ENCODE data around the gene RELCH.
"Not testable (repeated sequence)": the region's sequence is repeated elsewhere in the genome, so short reads cannot be mapped to it uniquely, and the experiment has no call there.

Gene RELCH

GRCh38 chr18:62165583-62165982 lies 21.5 kb upstream of the RELCH start:
- no peaks in the 10 kb centered on the region for H3K27me3 ChIP-seq (ENCODE audit: control insufficient read depth, insufficient read depth, low read length)
- no peaks in the 10 kb centered on the region for H3K9me3 ChIP-seq (replicated peaks; ENCODE audit: low read length)
- no peak overlapping the region for H3K4me3 ChIP-seq (ENCODE audit: low read length)
- H3K9ac ChIP-seq (ENCODE audit: low read depth, low read length), result no peak overlapping the region
- no peak overlapping the region for H3K4me2 ChIP-seq (ENCODE audit: low read length)
- no peaks in the 10 kb centered on the region for H3K36me3 ChIP-seq (ENCODE audit: insufficient read depth, low read length)
- no peaks in the 10 kb centered on the region for H3K4me1 ChIP-seq (ENCODE audit: control insufficient read depth, insufficient read depth, low read length)

- H3K4me1 ChIP-seq (ENCODE audit: control insufficient read depth, insufficient read depth, low read length), result not testable (repeated sequence)
Measured at GRCh38 chr18:62166524-62166923, 20.5 kb upstream of the RELCH start.

GRCh38 chr18:62170857-62171256 lies 16.2 kb upstream of the RELCH start:
- Histone ChIP-seq H3K27me3 (ENCODE audit: control insufficient read depth, insufficient read depth, low read length) (no peaks in the 10 kb centered on the region), H3K4me1 (ENCODE audit: control insufficient read depth, insufficient read depth, low read length) (no peaks in the 10 kb centered on the region), H3K9ac (ENCODE audit: low read depth, low read length) (no peak overlapping the region), H3K9me3 (replicated peaks; ENCODE audit: low read length) (no peaks in the 10 kb centered on the region), H3K4me2 (ENCODE audit: low read length) (no peak overlapping the region), H3K4me3 (ENCODE audit: low read length) (no peak overlapping the region), H3K36me3 (ENCODE audit: insufficient read depth, low read length) (no peaks in the 10 kb centered on the region)

More at GRCh38 chr18:62166524-62166923, 20.5 kb upstream of the RELCH start:
- not testable (repeated sequence) for H3K9ac ChIP-seq (ENCODE audit: low read depth, low read length); H3K27me3 ChIP-seq (ENCODE audit: control insufficient read depth, insufficient read depth, low read length); H3K9me3 ChIP-seq (replicated peaks; ENCODE audit: low read length); H3K4me3 ChIP-seq (ENCODE audit: low read length); H3K36me3 ChIP-seq (ENCODE audit: insufficient read depth, low read length); H3K4me2 ChIP-seq (ENCODE audit: low read length)

GRCh38 chr18:62172298-62172697 lies 14.8 kb upstream of the RELCH start:
- no peak overlapping the region for H3K4me3 ChIP-seq (ENCODE audit: low read length)
- H3K4me1 ChIP-seq (ENCODE audit: control insufficient read depth, insufficient read depth, low read length), result no peaks in the 10 kb centered on the region
- no peak overlapping the region for H3K4me2 ChIP-seq (ENCODE audit: low read length)
- H3K9me3 ChIP-seq (replicated peaks; ENCODE audit: low read length), result no peaks in the 10 kb centered on the region
- no peak overlapping the region for H3K9ac ChIP-seq (ENCODE audit: low read depth, low read length)
- no peaks in the 10 kb centered on the region for H3K36me3 ChIP-seq (ENCODE audit: insufficient read depth, low read length)
- no peaks in the 10 kb centered on the region for H3K27me3 ChIP-seq (ENCODE audit: control insufficient read depth, insufficient read depth, low read length)

- no peak overlapping the region for H3K4me3 ChIP-seq (ENCODE audit: low read length)
- H3K9ac ChIP-seq (ENCODE audit: low read depth, low read length), result no peak overlapping the region
- H3K36me3 ChIP-seq (ENCODE audit: insufficient read depth, low read length), result no peaks in the 10 kb centered on the region
- no peaks in the 10 kb centered on the region for H3K27me3 ChIP-seq (ENCODE audit: control insufficient read depth, insufficient read depth, low read length)
- no peaks in the 10 kb centered on the region for H3K4me1 ChIP-seq (ENCODE audit: control insufficient read depth, insufficient read depth, low read length)
- no peaks in the 10 kb centered on the region for H3K9me3 ChIP-seq (replicated peaks; ENCODE audit: low read length)
- no peak overlapping the region for H3K4me2 ChIP-seq (ENCODE audit: low read length)
Measured at GRCh38 chr18:62175521-62175920, 11.5 kb upstream of the RELCH start.

GRCh38 chr18:62177271-62177670 lies 9.8 kb upstream of the RELCH start:
- Histone ChIP-seq H3K27me3 (ENCODE audit: control insufficient read depth, insufficient read depth, low read length) (no peaks in the 10 kb centered on the region), H3K36me3 (ENCODE audit: insufficient read depth, low read length) (no peaks in the 10 kb centered on the region), H3K4me1 (ENCODE audit: control insufficient read depth, insufficient read depth, low read length) (no peaks in the 10 kb centered on the region), H3K4me2 (ENCODE audit: low read length) (no peak overlapping the region), H3K9me3 (replicated peaks; ENCODE audit: low read length) (no peaks in the 10 kb centered on the region), H3K9ac (ENCODE audit: low read depth, low read length) (no peak overlapping the region), H3K4me3 (ENCODE audit: low read length) (no peak overlapping the region)

GRCh38 chr18:62179213-62179612 lies 7.8 kb upstream of the RELCH start:
- Histone ChIP-seq H3K36me3 (ENCODE audit: insufficient read depth, low read length) (no peaks in the 10 kb centered on the region), H3K27me3 (ENCODE audit: control insufficient read depth, insufficient read depth, low read length) (no peaks in the 10 kb centered on the region), H3K9me3 (replicated peaks; ENCODE audit: low read length) (no peaks in the 10 kb centered on the region)

GRCh38 chr18:62182220-62182619 lies 4.8 kb upstream of the RELCH start:
- Histone ChIP-seq H3K36me3 (ENCODE audit: insufficient read depth, low read length) (no peaks in the 10 kb centered on the region), H3K9me3 (replicated peaks; ENCODE audit: low read length) (no peaks in the 10 kb centered on the region)

More at GRCh38 chr18:62179213-62179612, 7.8 kb upstream of the RELCH start:
- no peak overlapping the region for H3K4me3 ChIP-seq (ENCODE audit: low read length)
- no peak overlapping the region for H3K9ac ChIP-seq (ENCODE audit: low read depth, low read length)
- no peak overlapping the region for H3K4me2 ChIP-seq (ENCODE audit: low read length)
- H3K4me1 ChIP-seq (ENCODE audit: control insufficient read depth, insufficient read depth, low read length), result no peaks in the 10 kb centered on the region

GRCh38 chr18:62183578-62184195 lies 3.4 kb upstream of the RELCH start:
- Histone ChIP-seq H3K9ac (ENCODE audit: low read depth, low read length) (no peak overlapping the region), H3K4me1 (ENCODE audit: control insufficient read depth, insufficient read depth, low read length) (no peaks in the 10 kb centered on the region), H3K4me2 (ENCODE audit: low read length) (no peak overlapping the region), H3K36me3 (ENCODE audit: insufficient read depth, low read length) (no peaks in the 10 kb centered on the region), H3K9me3 (replicated peaks; ENCODE audit: low read length) (no peaks in the 10 kb centered on the region), H3K27me3 (ENCODE audit: control insufficient read depth, insufficient read depth, low read length) (no peaks in the 10 kb centered on the region), H3K4me3 (ENCODE audit: low read length) (no peak overlapping the region)

More at GRCh38 chr18:62182220-62182619, 4.8 kb upstream of the RELCH start:
- no peak overlapping the region for H3K9ac ChIP-seq (ENCODE audit: low read depth, low read length)
- H3K4me2 ChIP-seq (ENCODE audit: low read length), result no peak overlapping the region
- H3K4me1 ChIP-seq (ENCODE audit: control insufficient read depth, insufficient read depth, low read length), result no peaks in the 10 kb centered on the region
- no peaks in the 10 kb centered on the region for H3K27me3 ChIP-seq (ENCODE audit: control insufficient read depth, insufficient read depth, low read length)
- H3K4me3 ChIP-seq (ENCODE audit: low read length), result no peak overlapping the region

GRCh38 chr18:62186499-62186773 lies 619 bp upstream of the RELCH start:
- Histone ChIP-seq H3K4me1 (ENCODE audit: control insufficient read depth, insufficient read depth, low read length) (peaks cover 12% of the 10 kb centered on the region), H3K36me3 (ENCODE audit: insufficient read depth, low read length) (no peaks in the 10 kb centered on the region), H3K9ac (ENCODE audit: low read depth, low read length) (peak overlapping the region; percentile 75), H3K27me3 (ENCODE audit: control insufficient read depth, insufficient read depth, low read length) (no peaks in the 10 kb centered on the region), H3K9me3 (replicated peaks; ENCODE audit: low read length) (no peaks in the 10 kb centered on the region), H3K4me2 (ENCODE audit: low read length) (peak overlapping the region; percentile 81), H3K4me3 (ENCODE audit: low read length) (peak overlapping the region; percentile 99)

- Histone ChIP-seq H3K27me3 (ENCODE audit: control insufficient read depth, insufficient read depth, low read length) (no peaks in the 10 kb centered on the region), H3K4me2 (ENCODE audit: low read length) (peak overlapping the region; percentile 93), H3K9me3 (replicated peaks; ENCODE audit: low read length) (no peaks in the 10 kb centered on the region), H3K4me1 (ENCODE audit: control insufficient read depth, insufficient read depth, low read length) (peaks cover 12% of the 10 kb centered on the region), H3K36me3 (ENCODE audit: insufficient read depth, low read length) (no peaks in the 10 kb centered on the region), H3K4me3 (ENCODE audit: low read length) (peak overlapping the region; percentile 99), H3K9ac (ENCODE audit: low read depth, low read length) (peak overlapping the region; percentile 92)
Measured at GRCh38 chr18:62187543-62188510, 772 bp downstream of the RELCH start.
